Progenitor cell of endocrine pancreas (in vitro differentiated cells): ENCODE measurements around the gene PPM1J. TPM values are rescaled to one million over a fixed set of nuclear protein-coding genes. Genes with fewer than 3 reads are reported as not detected.
A peak's percentile ranks its signal among the peaks of the same experiment; 100 is the strongest.

Experiments
- DNase-seq: peaks from one replicate; pipeline ENCODE4 v3.0.0; 2021; ENCODE audit warnings: low spot score; ENCODE audit not compliant: unreplicated experiment
- H3K27ac Mint-ChIP-seq: 2 replicates; pipeline ENCODE4 v1.8.0; 2021; ENCODE audit warnings: mild to moderate bottlenecking, moderate library complexity, mixed read lengths
- H3K27me3 Mint-ChIP-seq: 2 replicates; pipeline ENCODE4 v1.8.0; 2021; ENCODE audit warnings: mixed read lengths
- H3K36me3 Mint-ChIP-seq: 2 replicates; pipeline ENCODE4 v1.8.0; 2022; ENCODE audit warnings: mixed read lengths; ENCODE audit not compliant: insufficient read depth
- H3K4me1 Mint-ChIP-seq: 2 replicates; pipeline ENCODE4 v1.8.0; 2021; ENCODE audit warnings: low read depth, mixed read lengths
- H3K4me3 Mint-ChIP-seq: 2 replicates; pipeline ENCODE4 v1.8.0; 2021; ENCODE audit warnings: low read depth, mild to moderate bottlenecking, moderate library complexity, mixed read lengths
- H3K9me3 Mint-ChIP-seq: 2 replicates; pipeline ENCODE4 v1.8.0; 2021; ENCODE audit warnings: low read depth, mixed read lengths
- total RNA-seq: library from RNA; stranded (reverse); gene quantifications from 2 replicates; pipeline ENCODE4 v1.2.1, GENCODE V29; 2021
- TF ChIP-seq, protein P1 (sequence below): fragments of 200-600 bp; sonication (generic); IDR thresholded peaks from one replicate; pipeline ENCODE4 v1.5.0; 2021; ENCODE audit warnings: antibody characterized with exemption, mild to moderate bottlenecking; ENCODE audit not compliant: unreplicated experiment

Gene PPM1J
- total RNA-seq, 1 donor from 2014 or later, result 0.43 TPM

DNA sequence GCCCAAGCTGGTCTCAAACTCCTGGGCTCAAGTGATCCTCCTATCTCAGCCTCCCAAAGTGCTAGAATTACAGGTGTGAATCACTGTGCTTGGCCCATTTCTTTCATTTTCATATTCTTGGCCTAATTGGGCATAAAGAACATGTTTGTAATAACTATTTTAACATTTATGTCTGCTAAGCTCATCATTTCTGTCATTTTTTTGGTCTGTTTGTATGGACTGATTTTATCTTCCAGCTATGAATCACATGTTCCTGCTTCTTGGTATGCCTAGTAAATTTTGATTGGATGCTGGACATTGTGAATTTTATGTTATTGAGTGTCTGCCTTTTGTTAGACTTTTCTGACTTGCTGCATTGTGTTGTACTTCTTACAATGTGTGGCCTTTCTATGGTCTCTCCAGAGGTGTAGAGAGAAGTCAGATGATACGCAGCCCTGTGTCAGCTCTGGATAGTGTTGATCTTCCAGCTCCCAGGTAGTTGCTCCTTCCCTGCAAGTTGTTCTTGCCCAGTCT, 39.0 kb upstream of the PPM1J start:
- no peak overlapping the region for H3K4me3 Mint-ChIP-seq
- TF ChIP-seq, protein P1, sequence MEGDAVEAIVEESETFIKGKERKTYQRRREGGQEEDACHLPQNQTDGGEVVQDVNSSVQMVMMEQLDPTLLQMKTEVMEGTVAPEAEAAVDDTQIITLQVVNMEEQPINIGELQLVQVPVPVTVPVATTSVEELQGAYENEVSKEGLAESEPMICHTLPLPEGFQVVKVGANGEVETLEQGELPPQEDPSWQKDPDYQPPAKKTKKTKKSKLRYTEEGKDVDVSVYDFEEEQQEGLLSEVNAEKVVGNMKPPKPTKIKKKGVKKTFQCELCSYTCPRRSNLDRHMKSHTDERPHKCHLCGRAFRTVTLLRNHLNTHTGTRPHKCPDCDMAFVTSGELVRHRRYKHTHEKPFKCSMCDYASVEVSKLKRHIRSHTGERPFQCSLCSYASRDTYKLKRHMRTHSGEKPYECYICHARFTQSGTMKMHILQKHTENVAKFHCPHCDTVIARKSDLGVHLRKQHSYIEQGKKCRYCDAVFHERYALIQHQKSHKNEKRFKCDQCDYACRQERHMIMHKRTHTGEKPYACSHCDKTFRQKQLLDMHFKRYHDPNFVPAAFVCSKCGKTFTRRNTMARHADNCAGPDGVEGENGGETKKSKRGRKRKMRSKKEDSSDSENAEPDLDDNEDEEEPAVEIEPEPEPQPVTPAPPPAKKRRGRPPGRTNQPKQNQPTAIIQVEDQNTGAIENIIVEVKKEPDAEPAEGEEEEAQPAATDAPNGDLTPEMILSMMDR, result no peak
- no peaks in the 10 kb centered on the region for H3K36me3 Mint-ChIP-seq
- no peaks in the 10 kb centered on the region for H3K4me1 Mint-ChIP-seq
- no peak for DNase-seq
- H3K27me3 Mint-ChIP-seq, result peaks cover 8% of the 10 kb centered on the region
- peaks cover 6% of the 10 kb centered on the region for H3K9me3 Mint-ChIP-seq
- H3K27ac Mint-ChIP-seq, result no peak overlapping the region

DNA sequence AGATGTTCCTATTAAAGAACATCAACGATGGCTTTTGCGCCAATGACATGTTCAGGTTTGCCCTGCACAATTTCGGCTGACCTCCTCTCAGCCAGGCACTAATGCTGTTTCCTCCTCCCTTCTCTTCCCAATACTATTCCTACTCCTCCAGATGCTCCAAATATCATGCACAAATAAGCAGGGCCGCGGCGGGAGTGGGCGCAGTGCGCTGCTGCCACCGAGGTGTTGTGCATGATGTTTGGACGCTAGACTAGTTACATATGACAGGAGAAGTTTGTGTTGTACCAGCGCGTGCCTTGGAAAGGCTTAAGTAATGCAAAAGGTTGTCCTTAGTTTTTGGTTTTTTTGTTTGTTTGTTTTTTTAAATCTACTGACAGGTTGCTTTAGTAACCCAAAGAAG, 33.3 kb upstream of the PPM1J start:
- peaks cover 30% of the 10 kb centered on the region for H3K27me3 Mint-ChIP-seq
- TF ChIP-seq, protein P1, result no peak

DNA sequence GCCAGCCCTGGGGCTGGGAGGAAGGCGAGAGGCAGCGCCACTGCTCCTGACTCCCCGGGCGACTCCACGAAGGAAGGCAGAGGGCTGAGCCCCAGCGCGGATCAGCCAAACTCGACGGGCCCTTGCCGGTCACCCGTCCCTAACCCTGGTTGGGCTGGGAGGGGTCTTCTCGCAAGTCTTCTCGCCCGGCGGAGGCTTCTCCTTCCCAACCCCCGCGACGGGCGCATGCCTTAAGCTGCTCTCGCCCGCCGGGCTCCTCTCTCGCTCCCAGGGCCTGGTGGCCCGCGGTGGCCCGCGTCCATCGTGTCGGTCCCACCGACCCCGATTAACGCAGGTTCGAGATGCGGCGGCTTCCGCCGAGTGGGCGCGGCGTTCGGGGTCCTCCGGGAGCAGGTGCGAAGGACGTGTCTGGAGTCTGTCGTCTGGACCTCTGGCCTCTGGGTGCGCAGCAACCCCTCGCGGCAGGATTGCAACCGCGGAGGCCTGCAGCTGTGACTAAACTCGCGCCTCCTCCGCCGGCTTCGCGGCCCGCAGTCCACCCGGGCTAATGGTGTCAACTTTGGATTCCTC, 29.0 kb upstream of the PPM1J start:
- no peaks in the 10 kb centered on the region for H3K4me1 Mint-ChIP-seq
- TF ChIP-seq, protein P1, result peak; percentile 52
- DNase-seq, result no peak
- H3K27ac Mint-ChIP-seq, result no peak overlapping the region
- peaks cover 63% of the 10 kb centered on the region for H3K27me3 Mint-ChIP-seq
- H3K9me3 Mint-ChIP-seq, result peaks cover 3% of the 10 kb centered on the region
- H3K4me3 Mint-ChIP-seq, result no peak overlapping the region
- H3K36me3 Mint-ChIP-seq, result peaks cover 2% of the 10 kb centered on the region

More for the DNA sequence above, 33.3 kb upstream of the PPM1J start:
- H3K36me3 Mint-ChIP-seq, result no peaks in the 10 kb centered on the region
- no peak overlapping the region for H3K27ac Mint-ChIP-seq
- DNase-seq, result no peak
- no peak overlapping the region for H3K4me3 Mint-ChIP-seq
- peaks cover 3% of the 10 kb centered on the region for H3K9me3 Mint-ChIP-seq
- H3K4me1 Mint-ChIP-seq, result no peaks in the 10 kb centered on the region

DNA sequence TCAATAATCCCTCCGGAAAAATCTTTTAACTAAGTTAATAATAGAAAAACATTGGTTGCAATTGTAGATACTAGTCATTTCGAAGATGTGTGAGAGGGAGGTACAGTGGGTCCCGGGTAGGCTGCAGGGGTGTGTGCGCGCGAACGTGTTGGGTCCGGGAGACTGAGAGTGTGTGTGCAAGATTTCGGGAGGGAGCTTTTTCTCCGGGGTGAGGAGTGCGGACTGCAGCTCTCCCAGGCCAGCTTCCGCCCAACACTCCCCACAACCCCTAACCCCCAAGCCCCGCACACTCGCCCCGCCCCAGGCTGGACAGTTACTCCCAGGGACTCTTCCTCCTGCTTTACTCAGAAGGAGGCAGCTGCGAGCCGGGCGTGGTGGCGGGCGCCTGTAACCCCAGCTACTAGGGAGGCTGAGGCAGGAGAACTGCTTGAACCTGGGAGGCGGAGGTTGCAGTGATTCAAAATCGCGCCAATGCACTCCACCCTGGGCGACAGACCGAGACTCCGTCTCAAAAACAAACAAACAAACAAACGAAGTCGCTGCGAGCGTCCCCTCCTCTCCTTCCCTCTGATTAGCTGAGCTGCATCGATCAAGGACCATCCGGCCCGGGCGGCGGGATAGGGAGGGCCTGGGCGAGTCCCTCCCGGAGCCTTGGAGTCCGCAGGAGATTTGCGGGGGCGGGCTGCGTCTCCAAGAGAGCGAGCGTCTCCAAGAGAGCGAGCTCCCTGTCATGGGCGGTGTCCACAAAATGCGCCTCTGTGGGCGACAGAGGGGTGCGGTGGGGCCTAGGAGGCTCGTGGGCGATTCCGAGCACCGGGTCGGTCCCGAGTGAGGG, 28.3 kb upstream of the PPM1J start:
- H3K4me1 Mint-ChIP-seq, result no peaks in the 10 kb centered on the region
- peak overlapping the region; percentile 40 for H3K4me3 Mint-ChIP-seq
- peaks cover 3% of the 10 kb centered on the region for H3K9me3 Mint-ChIP-seq
- no peak overlapping the region for H3K27ac Mint-ChIP-seq
- peaks cover 61% of the 10 kb centered on the region for H3K27me3 Mint-ChIP-seq
- TF ChIP-seq, protein P1, result no peak
- H3K36me3 Mint-ChIP-seq, result peaks cover 2% of the 10 kb centered on the region
- DNase-seq, result no peak

DNA sequence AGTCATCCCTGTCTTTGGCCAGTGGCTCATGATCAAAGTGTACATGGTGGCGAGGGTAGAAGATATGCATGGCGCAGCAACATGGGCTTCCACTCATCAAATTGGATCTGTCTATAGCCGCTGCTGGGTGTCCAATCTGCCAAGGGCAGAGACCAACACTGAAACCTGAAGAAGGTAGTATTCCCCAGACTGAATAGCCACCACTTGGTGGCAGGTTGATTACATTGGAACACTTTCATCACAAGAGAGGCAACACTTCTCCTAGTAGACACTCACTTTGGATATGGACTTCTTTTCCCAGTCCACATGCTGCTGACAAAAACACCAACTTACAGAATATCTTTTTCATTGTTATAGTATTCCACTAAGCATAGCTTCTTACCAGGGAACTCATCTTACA, 22.4 kb upstream of the PPM1J start:
- H3K9me3 Mint-ChIP-seq, result peaks cover 3% of the 10 kb centered on the region
- H3K27me3 Mint-ChIP-seq, result peaks cover 37% of the 10 kb centered on the region
- no peak overlapping the region for H3K4me3 Mint-ChIP-seq
- H3K27ac Mint-ChIP-seq, result no peak overlapping the region
- TF ChIP-seq, protein P1, result no peak
- no peaks in the 10 kb centered on the region for H3K4me1 Mint-ChIP-seq
- peaks cover 2% of the 10 kb centered on the region for H3K36me3 Mint-ChIP-seq
- no peak for DNase-seq
